ENCODE measurements around the gene DHRS9. TPM values are rescaled to one million over a fixed set of nuclear protein-coding genes. Genes with fewer than 3 reads are reported as not detected.

Gene DHRS9
- polyA plus RNA-seq, 1 donor (not counting 4 experiments of a cell fraction or from before 2014, with no cell fraction given): 3.3 TPM

DNA sequence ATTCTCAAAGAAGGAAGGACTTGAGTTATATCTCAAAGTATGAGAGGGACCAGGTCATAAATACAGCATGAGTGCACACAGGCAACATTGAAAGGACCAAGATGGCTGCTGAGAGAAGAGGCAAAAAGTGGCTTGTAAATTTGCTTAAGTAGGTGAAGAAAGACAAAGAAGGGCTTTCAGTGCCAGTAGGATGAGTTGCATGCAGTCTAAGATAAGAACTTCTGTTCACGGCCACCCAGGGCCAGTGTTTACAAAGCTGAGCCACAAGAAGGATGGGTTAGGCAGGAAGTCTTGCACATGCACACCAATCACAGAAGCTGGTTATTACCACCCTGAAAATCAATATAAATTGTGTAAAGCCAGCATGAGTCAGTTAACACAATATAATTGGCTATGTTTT, 35.1 kb upstream of the DHRS9 start:
- H2AFZ ChIP-seq (ENCODE audit: control insufficient read depth, low read length): no peak overlapping the region
- DNase-seq (ENCODE audit: low read depth, low spot score): no peak

DNA sequence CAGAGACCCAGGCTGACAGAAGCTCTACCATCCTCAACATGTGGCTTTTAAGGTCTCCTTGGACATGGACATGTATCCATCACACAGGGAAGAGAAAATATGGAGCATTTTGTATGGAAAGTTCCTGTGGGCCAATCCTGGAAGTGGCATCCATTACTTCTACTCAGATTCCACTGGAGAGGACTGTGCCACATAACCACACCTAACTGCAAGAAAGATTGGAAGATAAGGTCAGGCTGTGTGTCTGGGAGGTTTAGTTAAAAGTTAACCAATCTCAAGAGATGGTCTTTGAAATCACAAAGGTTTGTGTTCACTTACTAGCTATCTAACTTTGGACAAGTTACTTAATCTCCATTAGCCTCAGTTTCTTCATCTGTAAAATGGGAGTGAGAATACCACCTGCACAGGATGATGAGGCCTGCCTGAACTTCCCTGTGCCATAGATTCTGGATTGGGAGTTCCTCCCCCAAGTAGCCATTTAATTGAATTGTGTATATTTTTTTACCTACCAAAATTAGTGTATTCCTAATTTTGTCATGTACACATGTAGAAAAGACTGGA, 34.3 kb upstream of the DHRS9 start:
- Histone ChIP-seq H3K4me1 (ENCODE audit: control insufficient read depth, extremely low read depth, insufficient read depth, low read length) (peaks cover 14% of the 10 kb centered on the region), H3K4me2 (ENCODE audit: control insufficient read depth, extremely low read depth, insufficient read depth, low read depth, low read length) (no peak overlapping the region), H3K36me3 (ENCODE audit: control insufficient read depth in 2 of 2, extremely low read depth in 1 of 2, insufficient read depth in 2 of 2, low read length in 2 of 2) (no peaks in the 10 kb centered on the region), H4K20me1 (ENCODE audit: control insufficient read depth, extremely low read depth, insufficient read depth, low read length) (no peaks in the 10 kb centered on the region), H3K9ac (ENCODE audit: control insufficient read depth, extremely low read depth, insufficient read depth, low read length) (no peak overlapping the region), H3K27me3 (ENCODE audit: control insufficient read depth, extremely low read depth, insufficient read depth, low read length) (no peaks in the 10 kb centered on the region), H2AFZ (ENCODE audit: control insufficient read depth, low read length) (no peak overlapping the region), H3K4me3 (ENCODE audit: control insufficient read depth in 2 of 3, extremely low read depth in 1 of 3, insufficient read depth in 2 of 3, low read depth in 1 of 3, low read length in 3 of 3) (no peak overlapping the region), H3K79me2 (ENCODE audit: control insufficient read depth, insufficient read depth, low read length) (no peaks in the 10 kb centered on the region), H3K9me3 (ENCODE audit: control insufficient read depth, low read depth, low read length) (no peaks in the 10 kb centered on the region), H3K9me1 (ENCODE audit: control insufficient read depth, extremely low read depth, insufficient read depth, low read length) (no peaks in the 10 kb centered on the region), H3K27ac (ENCODE audit: control insufficient read depth, insufficient read depth, low read length) (no peak overlapping the region)
- DNase-seq (ENCODE audit: low read depth, low spot score) (no peak), FAIRE-seq (no peak)
- dilution Hi-C loops (cut with MboI; ENCODE audit: extremely low pct_ligation_motif_present, low sequenced_read_pairs): no loop called here
- TF ChIP-seq CTCF (optimal IDR thresholded peaks at IDR 0.05 in 1 of 3, IDR thresholded peaks at IDR 0.05 in 1 of 3, conservative IDR thresholded peaks at IDR 0.05 in 1 of 3; ENCODE audit: extremely low read depth in 1 of 3, insufficient read depth in 2 of 3, low read length in 3 of 3) (no peak), EZH2 (IDR thresholded peaks at IDR 0.05; ENCODE audit: low read length) (no peak)

More for the DNA sequence above, 35.1 kb upstream of the DHRS9 start:
- no peak for TF ChIP-seq EZH2 (IDR thresholded peaks at IDR 0.05; ENCODE audit: low read length)
- no peak for TF ChIP-seq CTCF (optimal IDR thresholded peaks at IDR 0.05 in 1 of 3, IDR thresholded peaks at IDR 0.05 in 1 of 3, conservative IDR thresholded peaks at IDR 0.05 in 1 of 3; ENCODE audit: extremely low read depth in 1 of 3, insufficient read depth in 2 of 3, low read length in 3 of 3)
- no peaks in the 10 kb centered on the region for H3K9me1 ChIP-seq (ENCODE audit: control insufficient read depth, extremely low read depth, insufficient read depth, low read length)
- H3K4me2 ChIP-seq (ENCODE audit: control insufficient read depth, extremely low read depth, insufficient read depth, low read depth, low read length): no peak overlapping the region
- H3K27ac ChIP-seq (ENCODE audit: control insufficient read depth, insufficient read depth, low read length): no peak overlapping the region
- H3K79me2 ChIP-seq (ENCODE audit: control insufficient read depth, insufficient read depth, low read length): no peaks in the 10 kb centered on the region
- H3K4me3 ChIP-seq (ENCODE audit: control insufficient read depth in 2 of 3, extremely low read depth in 1 of 3, insufficient read depth in 2 of 3, low read depth in 1 of 3, low read length in 3 of 3): no peak overlapping the region
- no peaks in the 10 kb centered on the region for H3K27me3 ChIP-seq (ENCODE audit: control insufficient read depth, extremely low read depth, insufficient read depth, low read length)
- H3K9me3 ChIP-seq (ENCODE audit: control insufficient read depth, low read depth, low read length): no peaks in the 10 kb centered on the region
- peaks cover 14% of the 10 kb centered on the region for H3K4me1 ChIP-seq (ENCODE audit: control insufficient read depth, extremely low read depth, insufficient read depth, low read length)
- no peaks in the 10 kb centered on the region for H4K20me1 ChIP-seq (ENCODE audit: control insufficient read depth, extremely low read depth, insufficient read depth, low read length)
- dilution Hi-C loops (cut with MboI; ENCODE audit: extremely low pct_ligation_motif_present, low sequenced_read_pairs): no loop called here
- H3K36me3 ChIP-seq (ENCODE audit: control insufficient read depth in 2 of 2, extremely low read depth in 1 of 2, insufficient read depth in 2 of 2, low read length in 2 of 2): no peaks in the 10 kb centered on the region
- no peak for FAIRE-seq
- H3K9ac ChIP-seq (ENCODE audit: control insufficient read depth, extremely low read depth, insufficient read depth, low read length): no peak overlapping the region
